Fibroblast of skin of left biceps (primary cell): ENCODE results near the gene CROCC2.

Experiments used
- DNase-seq, 2 experiments: peaks; one replicate each; pipeline ENCODE4 v3.0.0-alpha.2; 2013; ENCODE audit warnings: low read depth in 2 of 2

The CROCC2 gene

DNA sequence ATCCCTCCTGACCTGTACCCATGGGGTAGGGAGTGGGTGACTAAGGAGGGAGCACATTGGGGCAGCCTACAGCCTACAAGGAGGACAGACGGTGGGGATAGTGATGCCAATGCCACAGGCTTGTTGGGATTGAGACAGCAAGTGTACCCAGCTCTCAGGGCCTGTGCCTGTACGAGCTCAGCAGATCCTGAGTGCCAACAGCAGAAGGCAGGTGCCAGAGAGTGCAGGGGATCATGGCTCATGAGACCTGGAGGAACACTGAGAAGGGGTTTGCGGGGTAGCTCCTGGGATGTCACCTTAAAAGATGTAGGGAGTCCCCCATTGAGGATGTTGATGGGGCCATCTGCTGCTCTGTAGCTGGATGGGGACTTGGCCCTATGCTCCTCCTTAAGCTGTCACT lies 82.0 kb downstream of the CROCC2 start:
- DNase-seq = no peak

DNA sequence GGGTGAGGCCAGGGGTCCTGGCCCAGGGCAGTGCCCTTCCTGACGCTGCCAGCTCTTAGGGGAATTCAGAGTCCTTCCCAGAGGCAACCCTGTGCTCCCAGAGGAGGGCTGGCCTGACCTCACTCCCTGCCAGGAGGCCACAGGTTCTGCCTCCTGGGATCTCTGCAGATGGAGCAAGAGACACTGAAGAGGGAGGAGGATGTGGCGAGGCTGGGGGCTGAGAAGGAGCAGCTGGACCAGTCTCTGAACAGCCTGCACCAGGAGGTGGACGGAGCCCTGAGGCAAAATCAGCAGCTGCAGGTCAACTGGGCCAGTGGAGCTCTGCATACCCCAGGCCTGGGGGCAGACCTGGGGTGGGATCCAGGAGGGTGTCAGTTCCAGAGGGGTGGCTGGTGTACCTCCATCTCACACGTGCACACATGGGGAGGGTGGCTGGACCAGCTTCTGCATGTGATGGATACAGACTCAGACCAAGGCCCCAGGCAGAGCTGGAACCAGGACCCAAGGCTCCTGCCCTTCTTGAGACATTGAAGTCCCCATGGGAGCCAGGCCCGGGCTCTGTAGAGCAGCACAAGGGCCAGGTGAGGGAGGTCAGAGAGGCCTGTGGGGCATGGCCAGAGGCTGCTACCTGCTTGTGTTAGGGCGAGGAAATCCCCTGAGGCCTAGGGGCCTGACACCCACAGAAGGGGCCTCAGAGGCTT lies 82.6 kb downstream of the CROCC2 start:
- no peak for DNase-seq

DNA sequence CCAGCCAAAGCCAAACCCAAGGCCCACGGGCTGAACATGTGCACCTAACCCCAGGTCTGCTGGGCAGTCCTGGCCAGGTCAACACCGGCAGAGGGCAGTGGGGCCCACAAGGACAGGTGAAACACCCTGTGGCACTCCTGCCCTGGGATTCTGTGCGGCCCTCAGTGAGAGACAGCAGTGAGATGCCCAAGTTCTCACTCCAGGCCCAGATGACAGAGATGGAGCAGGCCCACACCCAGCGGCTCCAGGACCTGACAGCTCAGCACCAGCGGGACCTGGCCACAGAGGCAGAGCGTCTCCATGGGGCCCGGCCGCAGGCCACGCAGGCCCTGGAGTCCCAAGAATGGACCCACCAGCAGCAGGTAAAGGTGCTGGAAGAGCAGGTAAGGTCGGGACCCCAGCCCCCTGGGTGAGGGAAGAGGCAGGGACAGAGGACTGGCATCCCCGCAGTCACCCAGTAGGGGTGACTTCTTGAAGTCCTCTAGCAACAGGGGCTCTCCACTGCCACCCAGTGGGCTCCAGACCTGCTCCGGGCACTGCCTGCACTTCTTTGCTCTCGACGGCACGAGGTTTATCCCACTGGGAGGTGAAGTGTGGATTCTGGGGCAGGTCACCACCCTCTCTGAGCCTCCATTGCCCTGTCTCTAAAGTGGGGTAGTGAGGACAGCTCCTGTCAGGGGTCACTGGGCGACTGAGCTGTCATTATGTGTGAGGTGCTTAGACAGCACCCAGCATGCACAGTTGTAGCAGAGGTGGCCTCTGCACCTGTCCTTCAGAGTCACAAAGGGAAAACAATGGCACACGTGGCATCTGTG lies 83.5 kb downstream of the CROCC2 start:
- no peak for DNase-seq

DNA sequence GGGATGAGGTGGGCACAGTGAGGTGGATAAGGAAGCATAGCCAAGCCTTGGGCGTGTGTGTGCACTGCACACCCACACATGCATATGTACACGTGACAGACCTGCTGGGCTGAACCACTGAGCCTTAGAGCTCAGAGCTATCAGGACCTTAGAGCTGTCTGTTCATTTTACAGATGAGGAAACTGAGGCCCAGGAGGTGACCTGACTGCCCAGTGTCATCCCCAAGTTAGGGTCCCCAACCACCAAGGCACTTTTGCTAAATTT lies 84.1 kb downstream of the CROCC2 start:
- DNase-seq = no peak

DNA sequence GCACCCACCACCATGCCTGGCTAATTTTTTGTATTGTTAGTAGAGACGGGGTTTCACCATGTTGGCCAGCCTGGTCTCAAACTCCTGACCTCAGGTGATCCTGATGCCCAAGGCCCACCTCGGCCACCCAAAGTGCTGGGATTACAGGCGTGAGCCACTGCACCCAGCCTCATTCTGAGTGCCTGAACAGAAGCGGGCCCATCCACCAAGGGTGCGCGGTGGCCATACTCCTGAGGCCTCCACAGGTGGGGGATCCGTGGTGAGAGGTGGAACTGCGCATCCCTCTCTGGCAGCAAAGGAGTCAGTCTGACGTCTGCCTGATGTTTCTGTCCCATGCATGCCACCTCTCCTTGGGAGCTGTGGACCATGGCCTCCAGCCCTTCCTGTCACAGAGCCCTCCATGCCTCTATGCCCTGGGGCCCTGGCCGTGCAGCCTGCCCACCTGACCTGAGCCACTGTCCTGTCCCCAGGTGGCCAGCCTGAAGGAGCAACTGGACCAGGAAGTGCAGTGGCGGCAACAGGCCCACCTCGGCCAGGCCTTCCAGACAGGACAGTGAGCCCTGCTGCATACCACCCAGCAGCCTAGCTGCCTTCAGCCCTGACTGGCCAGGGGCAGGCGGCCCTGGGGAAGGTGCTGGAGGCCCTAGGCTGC lies 84.7 kb downstream of the CROCC2 start:
- no peak for DNase-seq

DNA sequence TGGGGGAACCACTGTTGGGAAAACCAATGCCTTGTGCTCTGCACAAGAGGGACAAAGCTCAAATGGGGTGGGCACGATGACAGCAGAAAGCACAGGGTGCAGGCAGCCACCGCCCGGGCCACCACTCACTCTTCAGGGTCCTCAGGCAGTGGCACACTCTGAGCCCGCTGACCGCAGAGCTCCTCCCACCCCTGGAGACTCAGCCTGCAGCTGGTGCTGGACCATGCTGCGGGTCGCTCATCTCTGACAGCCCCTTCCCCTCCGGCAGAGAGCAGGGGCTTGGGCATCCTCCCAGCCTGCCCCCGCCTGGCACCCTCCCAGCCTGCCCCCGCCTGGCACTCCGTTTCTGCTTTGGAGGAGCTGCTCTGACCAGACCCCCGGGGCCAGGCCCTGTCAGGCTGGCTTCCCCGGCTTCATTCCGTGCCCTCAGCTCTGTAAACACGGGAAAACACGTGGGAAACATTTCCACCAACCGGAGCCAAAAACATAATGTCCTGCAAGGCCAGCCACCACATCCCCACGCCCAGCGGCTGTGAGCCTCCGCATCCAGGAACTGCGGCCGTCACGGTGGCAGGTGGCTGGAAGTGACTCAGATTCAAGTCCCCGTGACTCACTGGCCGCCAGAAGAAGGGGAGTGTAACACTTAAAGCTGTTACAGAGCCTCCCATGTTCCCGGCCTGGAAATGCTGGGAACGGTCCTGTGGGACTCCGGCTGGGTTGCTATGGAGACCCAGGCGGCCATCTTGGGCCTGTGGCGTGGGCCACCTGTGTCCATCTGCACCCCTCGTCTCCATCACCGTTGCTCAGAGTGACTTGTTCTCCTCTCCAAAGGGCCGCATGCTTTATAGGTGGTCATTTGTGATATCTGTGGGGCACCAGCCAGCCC lies 85.5 kb downstream of the CROCC2 start:
- DNase-seq = peak in 1 of 2 experiments; percentile 45

DNA sequence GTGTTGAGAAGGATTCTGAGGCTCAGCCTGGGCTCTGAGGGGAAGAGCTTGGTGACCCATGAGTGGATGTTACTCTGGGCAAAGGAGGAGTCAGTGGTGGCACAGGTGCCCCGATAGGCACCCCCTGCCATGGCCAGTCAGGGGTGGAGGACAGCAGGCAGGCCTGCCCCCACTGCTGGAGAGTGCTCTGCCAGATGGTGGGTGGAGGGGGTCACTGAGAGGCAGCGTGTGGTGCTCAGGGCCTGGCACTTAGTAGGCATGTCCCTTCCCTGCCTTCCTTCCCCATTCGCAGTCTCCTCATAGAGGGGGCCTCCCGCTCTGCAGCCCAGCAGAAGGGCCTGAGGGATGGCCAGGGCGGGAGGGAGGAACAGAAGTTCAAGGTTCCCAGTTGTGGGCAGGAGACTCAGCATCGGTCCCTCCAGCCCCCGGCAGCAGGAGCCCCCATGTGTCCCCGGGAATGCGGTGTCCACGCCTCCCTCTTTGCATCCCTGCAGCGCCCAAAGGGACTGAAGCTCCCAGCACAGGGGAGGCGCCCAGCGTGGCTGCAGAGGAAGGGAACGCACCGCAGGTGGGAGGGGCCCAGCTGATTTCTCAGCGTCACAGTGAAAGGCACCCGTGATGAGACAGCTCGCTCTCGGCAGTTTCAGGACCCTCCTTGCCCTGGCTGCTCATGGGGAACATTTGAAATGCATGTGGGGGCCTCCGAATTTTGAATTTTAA lies 86.6 kb downstream of the CROCC2 start:
- DNase-seq = no peak

DNA sequence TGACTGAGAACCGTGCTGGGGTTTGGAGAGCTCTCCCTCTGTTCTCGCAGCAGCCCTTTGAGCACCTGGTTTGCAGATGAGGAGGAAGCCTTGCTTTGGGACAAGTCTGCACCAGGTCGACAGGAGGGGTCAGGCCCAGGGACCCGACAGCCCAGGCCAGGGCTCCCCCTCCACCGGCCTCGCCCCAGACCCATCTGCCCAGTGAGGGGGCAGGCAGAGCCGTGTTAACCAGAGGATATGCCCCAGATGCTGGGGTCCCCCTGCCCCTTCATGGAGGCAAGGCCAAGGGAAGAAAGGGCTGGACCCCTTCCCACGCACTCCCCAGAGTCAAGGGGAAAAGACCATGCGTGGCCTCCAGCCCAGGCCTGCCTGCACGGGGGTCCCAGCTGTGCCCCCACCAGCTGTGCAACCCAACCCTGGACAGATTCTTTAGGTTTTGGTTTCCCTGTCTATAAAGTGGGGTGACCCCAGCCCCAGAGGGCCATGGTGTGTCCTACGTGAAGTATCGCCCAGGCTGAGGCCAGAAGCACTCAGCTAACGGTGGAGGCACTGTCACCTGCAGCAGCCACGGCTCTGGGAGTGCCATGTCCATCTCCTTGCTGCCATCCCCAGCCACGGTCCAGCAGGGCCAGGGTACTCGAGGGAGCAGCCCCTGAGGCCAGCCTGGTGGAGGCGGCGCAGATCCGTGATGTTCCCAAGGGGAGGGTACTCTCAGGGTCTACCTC lies 87.5 kb downstream of the CROCC2 start:
- no peak for DNase-seq

DNA sequence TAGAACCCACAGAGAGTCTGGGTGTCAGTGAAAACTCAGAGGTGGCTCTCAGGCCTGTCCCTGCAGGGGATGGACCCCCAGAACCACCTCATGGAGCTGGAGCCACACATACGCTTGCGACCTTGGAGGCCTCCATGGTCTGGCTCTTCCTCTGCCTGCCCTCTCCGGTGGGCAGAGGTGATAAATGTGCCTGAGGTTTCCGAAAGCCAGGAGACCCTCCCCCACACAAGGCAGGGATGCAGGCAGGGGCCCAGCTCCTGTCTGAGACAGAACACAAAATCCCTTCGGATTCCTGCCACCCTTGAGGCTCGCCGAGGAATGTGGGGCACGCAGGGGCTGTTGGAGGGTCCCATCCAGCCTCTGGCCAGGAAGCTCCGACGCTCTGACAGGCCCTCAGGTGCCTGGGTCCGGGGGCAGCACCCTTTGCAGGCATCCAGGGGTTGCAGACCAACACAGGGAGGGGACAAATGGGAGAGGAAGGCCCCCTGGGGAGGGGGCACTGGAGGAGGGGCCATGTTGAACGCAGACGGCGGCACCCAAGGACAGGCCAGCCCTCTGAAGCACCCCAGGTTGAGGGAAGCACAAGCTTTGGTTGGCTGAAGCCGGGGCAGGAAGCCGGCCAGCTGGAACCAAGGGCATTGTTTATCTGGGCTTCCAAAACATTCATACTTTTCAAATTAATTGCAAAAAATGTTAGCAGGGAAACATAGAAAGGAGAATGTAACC lies 88.2 kb downstream of the CROCC2 start:
- no peak for DNase-seq

DNA sequence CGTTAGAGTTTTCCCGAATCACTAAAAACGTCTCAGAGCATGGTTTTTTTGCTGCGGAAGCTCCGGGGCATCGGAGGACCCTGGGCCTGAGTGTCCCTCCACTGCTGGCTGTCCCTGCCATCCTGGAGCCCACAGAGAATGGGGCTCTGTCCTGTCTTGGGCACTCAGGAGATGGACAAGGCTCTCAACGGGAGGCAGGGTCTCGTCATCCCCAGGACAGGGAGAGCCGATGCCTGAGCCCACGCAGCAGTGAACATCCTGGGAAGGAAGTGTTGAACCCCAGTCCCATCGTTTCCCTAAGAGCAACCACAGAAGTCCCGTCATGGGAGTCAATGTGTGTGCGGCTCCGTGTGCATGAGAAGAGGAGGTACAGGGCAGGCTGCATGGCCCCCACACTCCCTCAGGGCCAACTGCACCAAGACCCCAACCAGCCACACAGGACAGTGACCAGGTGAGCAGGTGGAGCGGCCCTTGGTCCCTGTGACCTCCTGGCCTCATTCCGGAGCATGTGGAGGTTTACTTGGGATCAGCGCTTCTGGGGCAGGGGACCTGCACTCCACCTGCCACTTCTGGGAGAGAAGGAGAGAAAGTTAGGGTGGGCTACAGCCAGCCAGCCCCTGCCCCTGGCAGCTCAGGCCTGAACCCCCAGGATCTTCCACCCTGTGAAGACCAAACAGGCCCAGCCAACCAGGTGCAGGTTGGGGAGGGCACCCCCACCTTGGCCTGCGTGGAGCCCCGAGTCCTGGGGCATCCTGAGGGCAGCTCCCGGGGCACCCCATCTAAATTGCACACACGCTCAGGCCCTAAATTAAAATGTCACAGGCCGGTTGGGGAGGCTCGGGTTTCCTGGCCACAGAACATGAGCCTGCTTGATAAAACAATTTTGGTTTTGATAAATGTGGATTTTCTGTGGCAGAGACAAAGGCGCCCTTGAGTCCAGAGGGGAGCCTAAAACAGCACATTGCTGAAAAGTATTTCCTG lies 89.2 kb downstream of the CROCC2 start:
- no peak for DNase-seq

DNA sequence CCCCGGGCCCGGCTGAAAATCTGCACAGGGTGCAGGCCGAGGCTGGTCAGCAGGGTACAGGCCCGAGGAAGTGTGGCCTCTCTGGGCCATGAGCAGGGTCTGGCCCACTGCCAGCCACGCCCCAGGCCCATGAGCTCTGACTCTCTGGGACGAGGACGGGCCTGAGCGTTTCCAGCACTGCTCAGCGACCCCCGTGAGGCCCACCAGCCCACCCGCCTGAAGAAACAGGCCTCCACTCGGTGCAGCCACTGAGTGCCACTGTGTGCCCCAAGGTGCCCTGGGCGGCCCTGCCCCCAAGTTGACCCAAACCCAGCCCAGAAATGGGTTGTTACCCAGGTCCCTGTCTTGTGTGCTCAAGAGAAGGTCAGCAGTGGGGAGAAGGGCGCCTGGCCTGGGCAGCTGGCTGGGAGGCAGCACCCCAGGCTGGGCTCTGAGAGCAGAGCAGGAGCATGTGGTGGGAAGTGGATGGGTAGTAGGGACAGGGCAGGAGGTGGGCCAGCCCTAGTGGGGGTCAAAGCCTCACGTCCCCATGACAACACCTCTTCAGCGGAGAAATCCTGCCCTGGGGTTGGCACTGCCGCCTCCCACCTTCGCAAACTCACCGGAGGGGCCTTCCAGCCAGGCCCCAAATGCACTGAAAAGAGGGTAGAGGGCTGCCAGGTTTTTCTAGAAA lies 90.2 kb downstream of the CROCC2 start:
- DNase-seq = no peak

DNA sequence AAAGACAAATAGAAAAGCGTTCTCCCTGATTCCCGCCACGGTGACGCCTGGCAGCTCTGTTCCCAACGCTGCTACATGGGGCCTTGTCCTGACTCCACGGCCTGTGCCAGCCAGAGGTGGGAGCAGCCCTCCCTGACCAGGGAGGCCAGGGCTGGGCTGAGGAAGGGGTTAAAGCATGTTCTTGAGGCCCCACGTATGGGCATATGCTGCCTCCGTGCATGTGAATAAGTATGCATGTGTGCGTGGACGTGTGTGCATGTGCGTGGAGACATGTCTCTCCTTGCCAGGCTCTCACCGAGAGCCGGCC lies 90.7 kb downstream of the CROCC2 start:
- DNase-seq = no peak

DNA sequence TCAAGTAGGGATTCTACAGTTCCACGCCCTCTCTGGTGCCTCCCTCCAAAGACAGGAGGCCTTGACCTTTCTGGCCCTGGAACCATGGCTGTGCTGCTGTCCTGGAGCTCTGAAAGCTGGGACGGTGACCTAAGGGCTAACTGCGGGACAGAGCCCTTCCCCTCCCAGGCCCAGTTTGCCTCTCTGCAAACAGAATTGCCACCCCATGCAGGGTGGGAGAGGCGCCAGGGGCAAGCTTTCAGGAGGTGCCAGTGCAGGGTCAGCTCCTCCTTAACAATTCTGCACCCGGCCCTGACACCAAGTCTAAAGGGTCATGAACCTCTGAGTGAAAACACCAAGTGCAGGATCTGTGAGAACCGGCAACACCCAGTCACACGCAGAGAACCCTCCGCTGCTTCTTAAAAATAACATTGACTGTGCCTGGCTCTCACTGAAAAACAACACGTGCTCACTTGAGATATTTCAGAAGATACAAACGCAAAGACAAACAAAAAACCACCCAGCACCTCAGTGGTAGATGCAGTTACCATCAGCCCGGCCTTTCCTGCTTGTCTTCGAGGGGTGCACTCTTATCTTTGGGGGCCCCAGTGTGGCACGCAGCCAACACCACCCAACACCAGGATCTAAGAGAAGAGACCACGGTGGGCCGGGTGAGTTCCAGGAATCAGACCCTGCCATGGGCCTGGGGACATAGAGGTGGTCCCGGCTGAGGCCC lies 91.2 kb downstream of the CROCC2 start:
- no peak for DNase-seq

DNA sequence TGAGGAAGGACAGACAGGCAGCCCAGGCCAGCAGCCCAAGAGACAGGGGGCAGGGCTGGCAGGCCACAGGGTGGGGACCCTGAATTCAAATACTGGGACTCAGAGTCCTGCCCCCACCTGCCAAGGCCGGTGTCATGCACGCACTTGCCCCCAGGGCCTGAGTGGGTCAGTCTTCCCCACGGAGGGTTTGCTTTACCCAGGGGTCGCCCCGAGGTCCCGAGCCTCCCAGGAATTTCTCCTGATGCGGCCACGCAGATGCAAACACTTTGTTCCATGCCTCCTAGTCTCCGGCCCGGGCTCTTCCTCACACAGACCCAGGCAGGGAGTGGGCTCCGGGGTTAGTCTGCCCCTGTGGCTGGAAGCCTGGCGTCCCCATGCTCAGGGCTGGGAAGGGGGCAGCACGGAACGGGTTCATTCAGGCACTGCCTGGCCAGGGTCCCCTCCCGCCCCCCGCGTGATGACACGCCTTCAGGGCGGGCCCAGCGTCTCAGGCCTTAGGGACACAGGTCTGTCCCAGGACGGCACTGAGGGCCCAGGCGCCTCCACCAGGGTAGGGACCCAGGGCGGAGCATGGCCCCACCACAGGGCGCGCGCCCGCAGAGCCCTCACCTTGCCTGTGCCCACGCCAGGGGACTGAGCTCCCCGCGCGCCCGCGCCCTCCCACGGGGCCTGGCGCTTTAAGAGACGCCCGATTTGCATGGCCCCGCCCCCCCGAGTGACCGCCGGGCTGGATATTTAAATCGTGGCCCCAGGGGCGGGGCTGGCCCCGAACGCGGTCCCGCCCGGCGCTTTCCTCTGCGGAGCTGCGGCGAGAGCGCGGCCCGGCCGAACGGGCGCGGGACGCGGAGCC lies 91.9 kb downstream of the CROCC2 start, which contains the start of gene SNED1:
Gene SNED1, plus strand, starts transcription at position 763 of the 850 bp plus-strand sequence. CDS start 220 bp downstream, outside the sequence.
- DNase-seq = peak in 1 of 2 experiments; percentile 12

DNA sequence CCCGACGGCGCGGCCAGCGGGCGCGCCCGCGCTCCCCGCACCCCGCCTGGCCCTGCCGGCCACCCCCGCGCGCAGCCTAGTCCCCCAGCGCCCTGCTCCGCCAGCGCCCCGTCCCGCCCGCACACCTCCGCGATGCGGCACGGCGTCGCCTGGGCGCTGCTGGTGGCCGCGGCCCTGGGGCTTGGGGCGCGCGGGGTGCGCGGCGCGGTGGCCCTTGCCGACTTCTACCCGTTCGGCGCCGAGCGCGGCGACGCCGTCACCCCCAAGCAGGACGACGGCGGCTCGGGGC lies 92.5 kb downstream of the CROCC2 start:
- DNase-seq = no peak

DNA sequence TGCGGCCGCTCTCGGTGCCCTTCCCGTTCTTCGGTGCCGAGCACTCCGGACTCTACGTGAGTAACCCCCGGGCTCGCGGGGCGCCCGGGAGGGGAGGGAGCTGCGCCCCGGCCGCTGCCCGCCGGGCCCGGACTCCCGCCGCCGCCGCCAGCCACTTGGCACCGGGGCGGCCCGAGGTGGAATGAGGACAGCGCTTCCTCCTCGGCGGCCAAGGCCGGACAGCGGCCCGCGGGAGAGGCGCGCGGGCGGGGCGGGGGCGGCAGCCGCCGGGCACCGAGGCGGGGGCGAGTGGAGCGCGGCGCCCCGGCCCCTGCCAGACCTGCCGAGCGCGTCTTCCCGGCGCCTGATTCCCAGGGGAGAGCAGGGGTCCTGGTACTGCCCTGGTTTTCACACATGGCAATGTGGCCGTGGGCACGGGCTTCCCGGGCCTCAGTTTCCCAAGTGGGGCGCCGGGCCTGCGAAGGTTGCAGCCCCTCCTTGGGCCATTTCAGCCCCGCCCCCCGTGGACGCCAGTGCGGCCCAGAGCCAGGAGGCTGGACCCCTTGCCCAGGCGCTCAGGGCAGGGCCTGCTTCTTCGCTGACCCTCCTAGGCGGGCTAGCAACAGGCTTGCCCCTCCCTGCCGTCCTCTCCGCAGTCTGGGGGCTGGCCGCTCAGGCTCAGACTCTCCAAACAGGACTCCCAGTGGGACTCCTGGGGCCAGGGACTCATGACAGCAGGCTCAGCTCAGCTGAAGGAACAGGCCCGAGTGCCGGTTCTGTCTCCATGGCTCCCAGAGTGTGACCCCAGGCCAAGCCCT lies 93.1 kb downstream of the CROCC2 start:
- no peak for DNase-seq
